ENCODE results near the gene TRMO. TPM values are rescaled to one million over a fixed set of nuclear protein-coding genes. Genes with fewer than 3 reads are reported as not detected.
"Not testable (repeated sequence)": the region's sequence is repeated elsewhere in the genome, so short reads cannot be mapped to it uniquely, and the experiment has no call there.

Gene TRMO
- total RNA-seq, 2 donors from 2014 or later = 44.8 to 45.2 TPM

GRCh38 chr9:97963232-97963631 lies 40.9 kb upstream of the TRMO start:
- no peak for DNase-seq (ENCODE audit: low spot score)
- no peaks in the 10 kb centered on the region for H3K4me1 ChIP-seq (replicated peaks)
- H3K27ac ChIP-seq = no peak overlapping the region
- intact Hi-C loops (cut with DNase I) = no loop called here
- H3K4me3 ChIP-seq = no peak overlapping the region
- H3K27me3 ChIP-seq (replicated peaks; ENCODE audit: insufficient read depth) = no peaks in the 10 kb centered on the region
- WGBS = 88% methylated on average over 2 of the region's 2 CpGs
- H3K36me3 ChIP-seq = no peaks in the 10 kb centered on the region
- TF ChIP-seq POLR2AphosphoS5 (IDR thresholded peaks at IDR 0.05) (no peak), CTCF (IDR thresholded peaks at IDR 0.05) (no peak), POLR2A (IDR thresholded peaks at IDR 0.05) (no peak)
- H3K9me3 ChIP-seq = no peaks in the 10 kb centered on the region

GRCh38 chr9:97962575-97962974 lies 40.3 kb upstream of the TRMO start:
- WGBS = 75% methylated on average over 5 of the region's 5 CpGs
- H3K4me3 ChIP-seq = no peak overlapping the region
- no peaks in the 10 kb centered on the region for H3K9me3 ChIP-seq
- H3K27ac ChIP-seq = no peak overlapping the region
- no peak for TF ChIP-seq POLR2AphosphoS5 (IDR thresholded peaks at IDR 0.05)
- DNase-seq (ENCODE audit: low spot score) = no peak
- H3K36me3 ChIP-seq = no peaks in the 10 kb centered on the region
- no peaks in the 10 kb centered on the region for H3K4me1 ChIP-seq (replicated peaks)
- no peaks in the 10 kb centered on the region for H3K27me3 ChIP-seq (replicated peaks; ENCODE audit: insufficient read depth)
- intact Hi-C loops (cut with DNase I) = no loop called here

- DNase-seq (ENCODE audit: low spot score) = no peak
- TF ChIP-seq POLR2A (IDR thresholded peaks at IDR 0.05) = no peak
- no peak for TF ChIP-seq CTCF (IDR thresholded peaks at IDR 0.05)
- no peak for TF ChIP-seq POLR2AphosphoS5 (IDR thresholded peaks at IDR 0.05)
- intact Hi-C loops (cut with DNase I) = no loop called here
- H3K27ac ChIP-seq = no peak overlapping the region
- no peaks in the 10 kb centered on the region for H3K27me3 ChIP-seq (replicated peaks; ENCODE audit: insufficient read depth)
- H3K9me3 ChIP-seq = no peaks in the 10 kb centered on the region
- no peak overlapping the region for H3K4me3 ChIP-seq
- WGBS = 62% methylated on average over 4 of the region's 4 CpGs
- no peaks in the 10 kb centered on the region for H3K4me1 ChIP-seq (replicated peaks)
- H3K36me3 ChIP-seq = no peaks in the 10 kb centered on the region
Measured at GRCh38 chr9:97962136-97962535, 39.8 kb upstream of the TRMO start.

- no peaks in the 10 kb centered on the region for H3K9me3 ChIP-seq
- no peak for DNase-seq (ENCODE audit: low spot score)
- no peak overlapping the region for H3K27ac ChIP-seq
- H3K36me3 ChIP-seq = no peaks in the 10 kb centered on the region
- TF ChIP-seq CTCF (IDR thresholded peaks at IDR 0.05) = no peak
- TF ChIP-seq POLR2A (IDR thresholded peaks at IDR 0.05) = no peak
- TF ChIP-seq POLR2AphosphoS5 (IDR thresholded peaks at IDR 0.05) = no peak
- H3K27me3 ChIP-seq (replicated peaks; ENCODE audit: insufficient read depth) = no peaks in the 10 kb centered on the region
- H3K4me3 ChIP-seq = no peak overlapping the region
- intact Hi-C loops (cut with DNase I) = no loop called here
- 91% methylated on average over 2 of the region's 2 CpGs for WGBS
- no peaks in the 10 kb centered on the region for H3K4me1 ChIP-seq (replicated peaks)
Measured at GRCh38 chr9:97961361-97961760, 39.1 kb upstream of the TRMO start.

GRCh38 chr9:97960678-97961328 lies 38.5 kb upstream of the TRMO start:
- intact Hi-C loops (cut with DNase I); H3K4me1 ChIP-seq (replicated peaks); H3K36me3 ChIP-seq; H3K9me3 ChIP-seq; H3K27me3 ChIP-seq (replicated peaks; ENCODE audit: insufficient read depth); DNase-seq (ENCODE audit: low spot score); H3K27ac ChIP-seq; H3K4me3 ChIP-seq: not testable (repeated sequence)
- 91% methylated on average over 9 of the region's 9 CpGs for WGBS

- Histone ChIP-seq H3K4me3 (no peak overlapping the region), H3K4me1 (replicated peaks) (no peaks in the 10 kb centered on the region), H3K36me3 (no peaks in the 10 kb centered on the region), H3K9me3 (no peaks in the 10 kb centered on the region), H3K27ac (no peak overlapping the region), H3K27me3 (replicated peaks; ENCODE audit: insufficient read depth) (no peaks in the 10 kb centered on the region)
- TF ChIP-seq POLR2A (IDR thresholded peaks at IDR 0.05) (no peak), POLR2AphosphoS5 (IDR thresholded peaks at IDR 0.05) (no peak), CTCF (IDR thresholded peaks at IDR 0.05) (no peak)
- intact Hi-C loops (cut with DNase I) = no loop called here
- DNase-seq (ENCODE audit: low spot score) = no peak
Measured at GRCh38 chr9:97959585-97959984, 37.3 kb upstream of the TRMO start.
